ENCODE results near the gene CNR2.

DNA sequence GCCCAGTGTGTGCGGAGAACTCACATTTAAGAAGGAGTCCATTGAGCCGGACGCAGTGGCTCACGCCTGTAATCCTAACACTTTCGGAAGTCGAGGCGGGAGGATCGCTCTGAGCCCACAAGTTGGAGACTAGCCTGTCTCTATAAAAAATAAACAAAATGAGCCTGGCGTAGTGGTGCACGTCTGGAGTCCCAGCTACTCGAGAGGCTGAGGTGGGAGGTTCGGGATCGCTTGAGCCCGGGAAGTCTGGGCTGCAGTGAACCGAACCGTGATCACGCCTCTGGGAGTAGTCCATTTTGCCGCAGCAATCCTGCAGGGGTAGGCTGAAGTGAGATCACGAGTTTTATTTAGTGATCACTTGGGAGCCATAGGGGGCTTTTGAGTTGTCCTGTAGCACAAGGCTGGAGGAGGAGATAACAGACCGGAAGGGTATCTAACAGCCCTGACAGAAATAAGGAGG lies 44.6 kb downstream of the CNR2 start:
- TF ChIP-seq, protein P1, sequence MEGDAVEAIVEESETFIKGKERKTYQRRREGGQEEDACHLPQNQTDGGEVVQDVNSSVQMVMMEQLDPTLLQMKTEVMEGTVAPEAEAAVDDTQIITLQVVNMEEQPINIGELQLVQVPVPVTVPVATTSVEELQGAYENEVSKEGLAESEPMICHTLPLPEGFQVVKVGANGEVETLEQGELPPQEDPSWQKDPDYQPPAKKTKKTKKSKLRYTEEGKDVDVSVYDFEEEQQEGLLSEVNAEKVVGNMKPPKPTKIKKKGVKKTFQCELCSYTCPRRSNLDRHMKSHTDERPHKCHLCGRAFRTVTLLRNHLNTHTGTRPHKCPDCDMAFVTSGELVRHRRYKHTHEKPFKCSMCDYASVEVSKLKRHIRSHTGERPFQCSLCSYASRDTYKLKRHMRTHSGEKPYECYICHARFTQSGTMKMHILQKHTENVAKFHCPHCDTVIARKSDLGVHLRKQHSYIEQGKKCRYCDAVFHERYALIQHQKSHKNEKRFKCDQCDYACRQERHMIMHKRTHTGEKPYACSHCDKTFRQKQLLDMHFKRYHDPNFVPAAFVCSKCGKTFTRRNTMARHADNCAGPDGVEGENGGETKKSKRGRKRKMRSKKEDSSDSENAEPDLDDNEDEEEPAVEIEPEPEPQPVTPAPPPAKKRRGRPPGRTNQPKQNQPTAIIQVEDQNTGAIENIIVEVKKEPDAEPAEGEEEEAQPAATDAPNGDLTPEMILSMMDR (IDR thresholded peaks at IDR 0.05): peak in 1 of 6 experiments; percentile 42
- TF ChIP-seq POLR2A (IDR thresholded peaks at IDR 0.05): no peak
